Lung microvascular endothelial cell (primary cell): ENCODE measurements around the gene STAT4. TPM values are rescaled to one million over a fixed set of nuclear protein-coding genes. Genes with fewer than 3 reads are reported as not detected.

Experiments used
- DNase-seq, 2 donors: peaks; one replicate each; pipeline versions ENCODE4 v3.0.0 to v3.0.0-alpha.2; 2010; ENCODE audit warnings: low read depth in 2 of 2
- total RNA-seq: library from RNA; depleted of rRNA; stranded (reverse); fragments of >200 nt; gene quantifications from 2 replicates; pipeline ENCODE4 v1.2.1, GENCODE V29; 2014

The STAT4 gene
- total RNA-seq: 0.22 and 0.40 TPM in 2 replicates

- peak in 1 of 2 donors; percentile 30 for DNase-seq
Measured at GRCh38 chr2:191150600-191151330, at the start of gene STAT4. STAT4 (minus strand) TSS chr2:191150994; CDS start chr2:191148203, 2,791 bp downstream.

- DNase-seq: no peak
Measured at GRCh38 chr2:191199929-191200512, 49.2 kb upstream of the STAT4 start.

- DNase-seq: no peak
Measured at GRCh38 chr2:191198271-191198670, 47.5 kb upstream of the STAT4 start.

GRCh38 chr2:191197096-191197495, 46.3 kb upstream of the STAT4 start:
- DNase-seq: no peak

GRCh38 chr2:191195021-191195420, 44.2 kb upstream of the STAT4 start:
- peak in 1 of 2 donors; percentile 50 for DNase-seq

- DNase-seq: no peak
Measured at GRCh38 chr2:191190861-191191552, 40.2 kb upstream of the STAT4 start.

GRCh38 chr2:191190435-191190834, 39.6 kb upstream of the STAT4 start:
- DNase-seq: no peak

GRCh38 chr2:191189112-191189635, 38.4 kb upstream of the STAT4 start:
- no peak for DNase-seq

GRCh38 chr2:191188550-191189093, 37.8 kb upstream of the STAT4 start:
- DNase-seq: no peak

- no peak for DNase-seq
Measured at GRCh38 chr2:191187105-191187829, 36.5 kb upstream of the STAT4 start.

GRCh38 chr2:191184457-191184856, 33.7 kb upstream of the STAT4 start:
- DNase-seq: no peak

- DNase-seq: no peak
Measured at GRCh38 chr2:191183516-191183915, 32.7 kb upstream of the STAT4 start.

GRCh38 chr2:191183081-191183480, 32.3 kb upstream of the STAT4 start:
- DNase-seq: no peak

GRCh38 chr2:191180713-191181112, 29.9 kb upstream of the STAT4 start:
- peak in 1 of 2 donors; percentile 25 for DNase-seq

GRCh38 chr2:191180276-191180675, 29.5 kb upstream of the STAT4 start:
- no peak for DNase-seq

GRCh38 chr2:191178806-191179514, 28.2 kb upstream of the STAT4 start:
- no peak for DNase-seq

- no peak for DNase-seq
Measured at GRCh38 chr2:191177751-191178736, 27.2 kb upstream of the STAT4 start.

GRCh38 chr2:191176801-191177438, 26.1 kb upstream of the STAT4 start:
- no peak for DNase-seq

GRCh38 chr2:191176305-191176704, 25.5 kb upstream of the STAT4 start:
- no peak for DNase-seq
